ENCODE results near the gene RAB5A.
"Not testable (repeated sequence)": the region's sequence is repeated elsewhere in the genome, so short reads cannot be mapped to it uniquely, and the experiment has no call there.

Gene RAB5A

DNA sequence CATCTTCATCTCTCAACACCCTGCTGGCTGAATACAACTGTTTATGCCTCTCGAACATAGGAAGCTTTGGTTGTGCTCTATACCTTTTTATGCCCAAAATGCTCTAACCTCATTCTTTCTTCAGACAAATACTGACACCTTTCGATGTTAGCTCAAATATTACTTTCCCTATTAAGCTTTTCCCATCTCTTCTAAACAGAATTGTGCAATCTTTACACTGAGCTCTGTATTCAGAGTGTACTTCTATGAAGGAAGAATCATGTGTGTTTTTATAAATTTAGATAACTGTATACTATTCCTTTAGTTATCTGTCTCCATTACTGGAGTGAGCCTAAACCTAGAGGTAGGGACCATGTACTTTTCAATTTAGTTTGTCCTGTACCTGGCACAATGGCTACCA, 14.5 kb upstream of the RAB5A start:
- no peak for DNase-seq (ENCODE audit: low read depth in 1 of 2, low spot score in 1 of 2)
- TF ChIP-seq JUND (IDR thresholded peaks at IDR 0.05; ENCODE audit: low read depth): no peak
- in situ Hi-C loops (cut with HindIII; ENCODE audit: low pct_unique_long_range_greater_than_20kb, low sequenced_read_pairs): no loop called here

DNA sequence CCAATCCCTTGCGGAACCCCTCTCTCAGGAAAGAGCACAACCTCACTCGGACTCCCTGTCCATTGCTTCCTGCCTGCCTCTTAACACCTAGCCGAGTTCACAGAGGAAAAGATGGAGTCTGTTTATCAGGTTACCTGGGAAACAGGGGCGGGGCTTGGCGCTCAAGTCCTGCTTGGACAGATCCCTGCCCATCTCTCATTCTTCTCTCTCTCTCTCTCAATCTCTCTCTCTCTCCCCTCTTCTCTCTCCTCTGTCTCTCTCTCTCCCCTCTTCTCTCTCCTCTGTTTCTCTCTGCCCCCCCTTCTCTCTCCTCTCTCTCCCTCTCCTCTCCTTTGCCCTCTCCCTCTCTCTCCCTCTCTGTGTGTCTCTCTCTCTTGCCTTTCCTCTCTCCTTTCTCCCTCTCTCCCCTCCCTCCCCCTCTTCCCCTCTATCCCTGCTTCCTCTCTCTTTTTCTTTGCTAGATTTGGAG, 12.8 kb upstream of the RAB5A start, which contains the start of gene EFHB:
Gene EFHB (minus strand): TSS at position 120 of the 469 bp plus-strand sequence. CDS start 199 bp downstream, outside the sequence.
- peak in 1 of 2 experiments; percentile 59 for DNase-seq (ENCODE audit: low read depth in 1 of 2, low spot score in 1 of 2)
- in situ Hi-C loops (cut with HindIII; ENCODE audit: low pct_unique_long_range_greater_than_20kb, low sequenced_read_pairs): no loop called here
- no peak for TF ChIP-seq JUND (IDR thresholded peaks at IDR 0.05; ENCODE audit: low read depth)

DNA sequence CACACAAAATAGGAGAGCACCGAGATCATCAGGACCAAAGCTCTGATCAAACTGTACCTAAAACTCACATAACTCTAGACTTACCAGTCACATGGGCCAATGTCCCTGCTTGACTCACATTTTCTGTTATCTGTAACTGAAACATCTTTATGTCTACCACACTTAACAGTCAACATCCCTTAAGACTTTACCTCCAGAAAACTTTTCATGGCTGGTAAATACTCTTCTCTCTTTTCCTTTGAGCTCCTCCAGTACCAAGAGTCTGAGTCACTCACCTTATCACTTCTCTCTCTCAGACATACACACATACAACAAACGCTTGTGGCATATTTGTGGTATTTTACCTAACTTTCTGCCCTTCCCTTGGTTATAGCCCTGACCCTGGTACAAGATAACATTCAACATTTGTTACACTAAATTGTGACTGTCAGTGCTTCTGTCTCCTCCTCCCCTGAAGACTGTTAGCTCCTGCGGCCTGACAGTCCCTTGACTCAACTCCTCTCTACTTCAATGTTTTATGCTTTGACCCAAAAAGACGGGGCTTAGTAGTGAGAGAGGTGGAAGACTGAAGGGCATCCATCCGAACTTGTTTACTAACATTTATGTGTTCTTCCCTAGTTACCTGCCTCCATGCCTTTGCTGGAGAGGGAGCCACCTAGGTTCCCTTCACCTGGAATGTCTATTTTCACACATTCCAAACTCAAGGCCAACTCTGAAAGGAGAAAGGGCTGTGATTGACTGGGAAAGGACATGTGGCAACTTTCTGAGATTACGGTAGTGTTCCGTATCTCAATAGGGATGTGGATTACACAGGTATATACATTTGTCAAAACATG, 9.2 kb upstream of the RAB5A start:
- no peak for TF ChIP-seq JUND (IDR thresholded peaks at IDR 0.05; ENCODE audit: low read depth)
- no peak for DNase-seq (ENCODE audit: low read depth in 1 of 2, low spot score in 1 of 2)
- in situ Hi-C loops (cut with HindIII; ENCODE audit: low pct_unique_long_range_greater_than_20kb, low sequenced_read_pairs): no loop called here

DNA sequence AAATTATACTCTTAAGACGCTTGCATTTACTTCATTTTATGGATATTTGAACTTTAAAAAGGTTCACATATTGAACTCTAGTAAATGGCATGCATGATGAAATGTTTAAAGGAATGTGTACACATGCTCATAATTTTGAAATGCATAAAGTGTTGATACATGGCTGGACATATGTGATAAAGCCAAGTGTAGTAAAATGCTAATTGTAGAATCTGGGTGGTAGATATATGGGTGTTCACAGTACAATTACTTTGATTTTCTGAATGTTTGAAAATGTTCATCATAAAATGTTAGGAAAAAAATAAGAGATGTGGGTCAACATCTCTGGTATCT, 8.6 kb upstream of the RAB5A start:
- no peak for DNase-seq (ENCODE audit: low read depth in 1 of 2, low spot score in 1 of 2)
- TF ChIP-seq JUND (IDR thresholded peaks at IDR 0.05; ENCODE audit: low read depth): no peak
- in situ Hi-C loops (cut with HindIII; ENCODE audit: low pct_unique_long_range_greater_than_20kb, low sequenced_read_pairs): no loop called here

DNA sequence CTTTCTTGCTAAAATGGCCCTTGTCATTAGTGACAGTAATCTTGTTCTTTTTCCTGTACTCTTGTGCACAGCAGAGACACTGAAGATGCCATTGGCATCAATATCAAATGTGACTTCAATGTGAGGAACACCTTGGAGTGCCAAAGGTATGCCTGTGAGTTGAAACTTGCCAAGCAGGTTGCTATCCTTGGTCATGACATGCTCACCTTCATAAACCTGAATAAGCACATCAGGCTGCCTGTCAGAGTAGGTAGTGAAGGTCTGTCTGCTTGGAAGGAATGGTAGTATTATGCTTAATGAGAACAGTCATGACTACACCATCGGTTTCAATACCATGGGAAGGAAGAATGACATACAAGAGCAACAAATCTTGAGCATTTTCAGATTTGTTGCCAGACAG, 6.3 kb upstream of the RAB5A start:
- in situ Hi-C loops (cut with HindIII; ENCODE audit: low pct_unique_long_range_greater_than_20kb, low sequenced_read_pairs): no loop called here
- no peak for TF ChIP-seq JUND (IDR thresholded peaks at IDR 0.05; ENCODE audit: low read depth)
- DNase-seq (ENCODE audit: low read depth in 1 of 2, low spot score in 1 of 2): peak in 1 of 2 experiments; percentile 37

DNA sequence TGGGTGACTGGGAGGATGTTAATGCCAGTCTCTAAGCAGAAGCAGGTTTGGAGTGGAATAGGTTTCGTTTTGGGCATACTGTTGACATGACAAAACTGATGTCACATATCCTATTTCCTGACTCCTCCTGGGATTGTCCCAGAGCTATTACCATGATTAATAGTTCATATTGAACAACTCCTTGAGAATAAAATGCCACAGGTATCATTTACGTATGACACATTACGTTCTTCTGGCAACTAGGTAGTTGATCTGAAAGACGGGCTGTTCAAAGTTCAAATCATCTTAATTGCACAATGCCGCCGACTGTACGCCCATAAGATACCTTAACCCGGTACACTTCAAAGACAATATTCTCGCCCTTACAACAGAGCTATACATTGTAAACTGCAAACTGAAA, 1.4 kb upstream of the RAB5A start:
- DNase-seq (ENCODE audit: low read depth in 1 of 2, low spot score in 1 of 2): peak in 1 of 2 experiments; percentile 15
- in situ Hi-C loops (cut with HindIII; ENCODE audit: low pct_unique_long_range_greater_than_20kb, low sequenced_read_pairs): no loop called here
- TF ChIP-seq JUND (IDR thresholded peaks at IDR 0.05; ENCODE audit: low read depth): no peak

DNA sequence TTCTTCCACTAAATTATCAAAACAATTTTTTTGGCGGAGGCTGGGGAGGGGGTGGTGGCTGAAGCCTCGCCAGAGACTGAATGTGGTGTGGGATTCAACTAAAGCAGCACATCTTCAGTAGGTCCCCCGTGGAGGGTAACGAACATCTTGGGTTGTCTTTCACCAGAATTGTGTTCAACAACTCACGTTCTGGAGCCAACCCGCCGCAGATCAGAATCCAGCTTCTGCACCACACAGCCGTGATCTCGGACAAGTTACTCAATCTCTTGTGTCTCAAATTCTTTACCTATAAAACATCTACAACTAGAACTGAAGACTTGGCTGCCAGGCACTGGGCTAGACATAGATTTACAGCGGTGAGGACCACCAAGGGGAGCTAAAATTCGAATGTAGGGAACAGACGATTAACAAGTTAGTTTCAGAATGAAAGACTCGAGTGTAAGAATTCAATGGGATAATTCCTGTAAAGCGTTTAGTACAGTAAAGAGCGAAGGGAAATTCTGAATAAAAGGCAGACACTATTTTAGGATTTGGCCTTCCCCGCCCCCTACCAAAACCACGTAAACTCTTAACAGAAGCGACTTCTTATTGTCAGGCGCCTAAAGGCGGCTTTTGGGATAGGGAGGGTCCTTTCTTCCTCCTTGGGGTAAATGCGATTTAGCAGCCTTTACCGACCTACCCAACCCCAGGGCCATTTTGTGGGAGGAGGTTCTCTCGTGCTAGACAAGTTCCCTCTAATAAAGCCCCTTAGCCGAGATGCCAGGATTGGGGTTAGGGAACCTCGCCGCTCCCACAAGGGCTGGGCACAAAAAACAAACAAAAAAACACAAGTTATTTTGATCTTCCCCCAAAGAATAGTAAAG, 697 bp upstream of the RAB5A start:
- no peak for TF ChIP-seq JUND (IDR thresholded peaks at IDR 0.05; ENCODE audit: low read depth)
- in situ Hi-C loops (cut with HindIII; ENCODE audit: low pct_unique_long_range_greater_than_20kb, low sequenced_read_pairs): no loop called here
- peak in 1 of 2 experiments; percentile 33 for DNase-seq (ENCODE audit: low read depth in 1 of 2, low spot score in 1 of 2)

DNA sequence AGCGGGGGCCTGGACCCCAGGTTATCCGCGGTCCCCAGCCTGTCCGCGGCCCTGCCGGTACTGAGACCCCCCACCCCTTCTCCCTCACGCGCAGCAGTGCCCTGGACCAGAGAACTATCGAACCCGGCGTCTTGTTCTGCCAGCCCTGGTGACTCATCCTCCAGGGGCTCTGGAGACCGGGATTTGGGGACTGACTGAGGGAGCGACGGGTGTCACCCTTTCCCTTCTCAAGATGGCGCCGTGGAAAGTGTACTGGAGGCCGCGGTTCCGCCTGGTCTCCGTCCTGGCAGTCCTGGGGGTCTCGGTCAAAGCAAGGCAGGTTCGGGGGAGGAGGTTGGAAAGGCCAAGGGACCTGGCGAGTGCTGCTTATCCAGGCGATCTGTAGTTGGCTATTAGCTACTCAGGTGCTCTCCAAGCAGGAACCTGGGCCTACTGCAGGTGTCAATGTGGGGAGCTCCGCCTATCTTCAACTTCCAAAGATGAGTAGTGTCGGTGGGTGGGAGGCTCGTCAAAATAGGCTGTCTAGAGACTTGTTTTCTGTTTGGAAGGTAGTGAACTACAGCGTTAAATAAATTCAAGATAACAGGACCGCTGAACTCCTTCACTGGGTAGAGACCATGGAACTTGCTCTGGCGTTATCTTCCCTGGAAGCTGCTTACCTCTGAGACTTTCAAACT, 790 bp downstream of the RAB5A start:
- in situ Hi-C loops (cut with HindIII; ENCODE audit: low pct_unique_long_range_greater_than_20kb, low sequenced_read_pairs): no loop called here
- DNase-seq (ENCODE audit: low read depth in 1 of 2, low spot score in 1 of 2): peak in 1 of 2 experiments; percentile 61
- no peak for TF ChIP-seq JUND (IDR thresholded peaks at IDR 0.05; ENCODE audit: low read depth)

DNA sequence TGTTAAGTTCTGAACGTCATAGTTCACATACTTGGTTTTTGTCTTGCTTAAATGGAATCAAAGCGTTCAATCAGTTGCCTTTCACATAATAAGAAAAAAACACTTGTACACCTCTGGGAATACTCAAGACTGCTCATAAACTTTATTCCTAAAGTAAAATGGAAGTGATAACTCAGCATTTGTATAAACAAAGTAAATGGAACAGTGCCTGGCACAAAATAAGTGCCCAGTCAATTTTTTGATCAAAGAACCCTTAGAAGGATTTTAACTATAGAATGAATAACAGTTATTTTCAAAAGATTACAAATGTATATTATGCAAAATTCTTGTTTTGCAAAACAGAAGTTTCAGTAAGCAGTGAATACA, 1.3 kb downstream of the RAB5A start:
- DNase-seq (ENCODE audit: low read depth in 1 of 2, low spot score in 1 of 2): no peak
- no peak for TF ChIP-seq JUND (IDR thresholded peaks at IDR 0.05; ENCODE audit: low read depth)
- in situ Hi-C loops (cut with HindIII; ENCODE audit: low pct_unique_long_range_greater_than_20kb, low sequenced_read_pairs): no loop called here

DNA sequence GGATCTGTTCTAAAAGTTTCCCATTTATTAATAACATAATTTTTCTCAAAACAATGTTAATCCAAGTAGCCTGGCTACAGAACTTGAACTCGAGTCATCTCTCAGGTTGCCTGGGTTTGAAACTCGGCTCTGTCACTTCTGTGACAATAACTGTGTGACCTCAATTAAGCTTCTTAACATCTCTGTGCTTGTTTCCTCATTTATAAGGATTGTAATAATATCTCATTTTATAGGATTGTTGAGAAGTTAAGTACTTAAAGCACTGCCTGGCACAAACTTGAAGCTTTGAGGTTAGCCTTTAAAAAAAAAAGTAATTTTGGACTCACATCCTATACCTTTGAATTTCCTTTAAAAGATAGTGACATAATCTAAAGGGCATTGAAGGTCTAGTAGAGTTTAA, 3.4 kb downstream of the RAB5A start:
- DNase-seq (ENCODE audit: low read depth in 1 of 2, low spot score in 1 of 2): no peak
- no peak for TF ChIP-seq JUND (IDR thresholded peaks at IDR 0.05; ENCODE audit: low read depth)
- in situ Hi-C loops (cut with HindIII; ENCODE audit: low pct_unique_long_range_greater_than_20kb, low sequenced_read_pairs): no loop called here

DNA sequence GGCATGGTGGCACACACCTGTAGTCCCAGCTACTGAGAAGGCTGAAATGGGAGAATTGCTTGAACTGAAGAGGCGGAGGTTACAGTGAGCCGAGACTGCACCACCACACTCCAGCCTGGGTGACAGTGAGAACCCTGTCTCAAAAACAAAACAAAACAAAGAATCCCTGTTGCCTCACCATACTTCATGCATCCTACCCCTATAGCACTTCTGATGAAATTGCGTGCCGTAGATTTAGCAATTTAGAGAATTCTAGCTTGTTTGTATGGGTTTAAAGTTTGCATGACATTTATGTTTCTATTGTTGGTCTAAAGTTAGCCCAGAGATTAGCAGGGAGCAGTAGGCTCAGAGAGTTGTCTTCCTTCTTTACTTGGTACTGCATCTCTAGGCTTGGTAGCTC, 7.8 kb downstream of the RAB5A start:
- TF ChIP-seq JUND (IDR thresholded peaks at IDR 0.05; ENCODE audit: low read depth): no peak
- no peak for DNase-seq (ENCODE audit: low read depth in 1 of 2, low spot score in 1 of 2)
- in situ Hi-C loops (cut with HindIII; ENCODE audit: low pct_unique_long_range_greater_than_20kb, low sequenced_read_pairs): no loop called here

DNA sequence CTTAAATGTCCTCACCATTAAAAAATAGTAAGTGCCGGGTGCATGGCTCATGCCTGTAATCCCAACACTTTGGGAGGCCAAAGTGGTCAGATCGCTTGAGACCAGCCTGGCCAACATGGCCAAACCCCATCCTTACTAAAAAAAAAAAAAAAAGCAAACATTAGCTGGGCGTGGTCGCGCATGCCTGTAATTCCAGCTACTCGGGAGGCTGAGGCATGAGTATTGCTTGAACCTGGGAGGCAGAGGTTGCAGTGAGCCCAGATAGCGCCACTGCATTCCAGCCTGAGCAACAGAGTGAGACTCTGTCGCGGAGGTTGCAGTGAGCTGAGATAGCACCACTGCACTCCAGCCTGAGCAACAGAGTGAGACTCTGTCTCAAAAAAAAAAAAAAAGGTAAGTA, 10.5 kb downstream of the RAB5A start:
- DNase-seq (ENCODE audit: low read depth in 1 of 2, low spot score in 1 of 2); in situ Hi-C loops (cut with HindIII; ENCODE audit: low pct_unique_long_range_greater_than_20kb, low sequenced_read_pairs): not testable (repeated sequence)

Measured in T47D (cell line).